Stimulated activated CD4-positive, alpha-beta T cell treated with anti-CD3 and anti-CD28 coated beads, TNF-alpha, amount 100 ng/mL, for 48 hours (primary cell): Measurements from ENCODE around the gene ZNF84.

Source experiments
- DNase-seq, 3 donors: peaks; one replicate each; pipeline ENCODE4 v3.0.0-alpha.2; 2020; ENCODE audit warnings: low read depth in 3 of 3

Gene ZNF84

GRCh38 chr12:133037207-133038005 lies at the start of gene ZNF84:
Gene ZNF84, plus strand, starts transcription at chr12:133037509. Its CDS starts 3,959 bp downstream, at chr12:133041468.
- DNase-seq = peak; percentile 92 to 96 (median 94)

GRCh38 chr12:132998741-132999140 lies 38.6 kb upstream of the ZNF84 start:
- no peak for DNase-seq

- DNase-seq = no peak
These were observed 26.5 kb upstream of the ZNF84 start for GRCh38 chr12:133010657-133011297.

GRCh38 chr12:133023566-133023965 lies 13.7 kb upstream of the ZNF84 start:
- DNase-seq = no peak

GRCh38 chr12:133026996-133027395 lies 10.3 kb upstream of the ZNF84 start:
- DNase-seq = no peak

- no peak for DNase-seq
These were observed 905 bp downstream of the ZNF84 start for GRCh38 chr12:133038118-133038709.

GRCh38 chr12:133046698-133047097 lies 9.4 kb downstream of the ZNF84 start:
- no peak for DNase-seq

- DNase-seq = no peak
These were observed 20.1 kb downstream of the ZNF84 start for GRCh38 chr12:133057446-133057845.

- no peak for DNase-seq
These were observed 21.1 kb downstream of the ZNF84 start for GRCh38 chr12:133058203-133059113.

GRCh38 chr12:133061954-133062353 lies 24.6 kb downstream of the ZNF84 start:
- DNase-seq = no peak

- no peak for DNase-seq
These were observed 26.2 kb downstream of the ZNF84 start for GRCh38 chr12:133063556-133063955.

GRCh38 chr12:133073836-133074235 lies 36.5 kb downstream of the ZNF84 start:
- no peak for DNase-seq

GRCh38 chr12:133080026-133080367 lies 42.7 kb downstream of the ZNF84 start:
- peak in 2 of 3 donors; percentile 87 to 95 for DNase-seq

GRCh38 chr12:133080368-133081158 lies 43.3 kb downstream of the ZNF84 start, which contains the start of gene ZNF140:
Gene ZNF140, plus strand, starts transcription at chr12:133080923. Its CDS starts 398 bp downstream, at chr12:133081321.
- DNase-seq = peak; percentile 87 to 93 (median 89)

- DNase-seq = no peak
These were observed 44.0 kb downstream of the ZNF84 start for GRCh38 chr12:133081159-133081780.

GRCh38 chr12:133083345-133083744 lies 46.0 kb downstream of the ZNF84 start:
- no peak for DNase-seq

- no peak for DNase-seq
These were observed 68.3 kb downstream of the ZNF84 start for GRCh38 chr12:133105620-133106019.

GRCh38 chr12:133106253-133106652 lies 68.9 kb downstream of the ZNF84 start:
- DNase-seq = no peak

- DNase-seq = no peak
These were observed 69.8 kb downstream of the ZNF84 start for GRCh38 chr12:133107121-133107520.

- no peak for DNase-seq
These were observed 70.8 kb downstream of the ZNF84 start for GRCh38 chr12:133108150-133108549.
